Activated CD4-positive, alpha-beta T cell treated with anti-CD3 and anti-CD28 coated beads, Interleukin-2, amount 50 U/mL, for 4 hours (primary cell): ENCODE data around the gene GPR65.
A peak's percentile ranks its signal among the peaks of the same experiment; 100 is the strongest.
"Not testable (repeated sequence)": the region's sequence is repeated elsewhere in the genome, so short reads cannot be mapped to it uniquely, and the experiment has no call there.

Experiments
- DNase-seq, 2 experiments: peaks; one replicate each; pipeline ENCODE4 v3.0.0-alpha.2; 2020

GPR65 gene

DNA sequence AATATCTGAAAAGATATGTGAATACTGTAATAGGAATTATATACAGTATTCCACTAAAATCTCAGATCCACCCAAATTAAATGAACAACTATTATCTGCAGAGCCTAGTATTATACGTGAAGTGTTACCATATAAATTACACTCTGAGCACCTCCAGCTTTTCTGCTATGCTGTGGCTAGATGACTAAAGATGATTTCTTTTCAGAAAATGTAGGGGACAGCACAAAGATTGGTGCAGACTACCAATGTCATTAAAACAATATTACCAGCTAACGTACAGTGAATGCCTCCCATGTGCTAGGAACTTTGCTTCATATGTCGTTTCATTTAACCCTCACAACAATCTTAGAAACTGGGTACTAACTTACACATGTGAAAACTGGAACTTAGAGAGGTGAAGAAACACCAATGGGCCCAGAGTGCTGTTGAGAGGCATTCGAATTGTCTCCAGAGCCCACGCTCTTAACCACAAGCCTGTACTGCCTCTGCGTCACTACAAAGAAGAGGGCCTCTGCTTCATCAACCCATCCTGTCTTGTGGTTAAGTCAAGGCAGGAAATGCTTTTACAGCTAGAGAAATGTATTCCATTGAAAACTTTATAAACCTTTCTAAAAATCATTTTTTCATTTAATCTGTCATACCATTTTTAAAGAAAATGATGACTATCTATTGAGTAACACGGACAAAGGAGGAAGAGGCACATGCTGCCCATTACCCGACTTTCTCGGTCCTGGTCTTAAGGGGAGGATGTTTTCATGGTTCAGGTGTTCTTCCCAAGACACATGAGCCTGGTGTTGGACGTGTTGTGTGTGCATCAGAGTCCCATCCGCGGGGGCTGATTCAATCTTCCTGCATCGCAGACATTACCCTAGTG lies 1.3 kb downstream of the GPR65 start:
- peak; percentile 47 to 63 for DNase-seq

- DNase-seq = no peak
Measured at GRCh38 chr14:88007608-88008007, 2.7 kb downstream of the GPR65 start.

DNA sequence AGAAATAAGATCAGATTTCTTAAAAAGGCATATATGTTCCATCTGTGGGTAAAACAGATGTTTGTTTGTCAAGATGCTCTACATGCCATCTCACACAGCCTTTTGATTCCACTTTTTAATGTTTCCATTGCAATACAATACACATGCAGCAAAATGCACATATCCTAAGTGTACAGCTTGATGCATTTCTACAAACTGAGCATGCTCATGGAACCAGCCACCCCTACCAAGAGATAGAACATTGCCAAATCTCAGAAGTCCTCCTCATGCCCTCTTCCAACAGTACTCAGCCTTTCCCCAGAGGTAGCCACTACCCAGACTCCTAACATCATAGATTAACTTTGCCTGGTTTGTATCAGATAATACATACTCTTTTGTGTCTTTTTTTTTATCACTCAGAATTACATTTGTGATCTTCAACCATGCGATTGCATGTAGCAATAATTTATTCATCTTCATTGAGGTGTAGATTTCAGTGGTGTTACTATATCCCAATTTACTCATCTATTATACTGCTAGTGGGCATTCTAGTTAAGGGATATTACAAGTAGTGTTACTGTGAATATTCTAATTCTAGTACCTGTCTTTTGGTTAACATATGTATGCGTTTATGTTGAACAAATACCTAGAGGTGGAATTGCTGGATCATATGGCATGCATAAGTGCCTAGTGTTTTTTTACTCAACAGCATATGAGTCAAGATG lies 3.3 kb downstream of the GPR65 start:
- DNase-seq = no peak

GRCh38 chr14:88009486-88009885 lies 4.6 kb downstream of the GPR65 start:
- no peak for DNase-seq

- no peak for DNase-seq
Measured at GRCh38 chr14:88010331-88010730, 5.4 kb downstream of the GPR65 start.

- DNase-seq = no peak
Measured at GRCh38 chr14:88012495-88012894, 7.6 kb downstream of the GPR65 start.

GRCh38 chr14:88013750-88014349 lies 8.9 kb downstream of the GPR65 start:
- DNase-seq = peak; percentile 13 to 18

GRCh38 chr14:88016768-88017167 lies 11.8 kb downstream of the GPR65 start:
- no peak for DNase-seq

- DNase-seq = no peak
Measured at GRCh38 chr14:88017535-88017934, 12.6 kb downstream of the GPR65 start.

GRCh38 chr14:88023658-88024187 lies 18.8 kb downstream of the GPR65 start:
- DNase-seq = no peak

GRCh38 chr14:88024252-88025086 lies 19.5 kb downstream of the GPR65 start:
- not testable (repeated sequence) for DNase-seq

DNA sequence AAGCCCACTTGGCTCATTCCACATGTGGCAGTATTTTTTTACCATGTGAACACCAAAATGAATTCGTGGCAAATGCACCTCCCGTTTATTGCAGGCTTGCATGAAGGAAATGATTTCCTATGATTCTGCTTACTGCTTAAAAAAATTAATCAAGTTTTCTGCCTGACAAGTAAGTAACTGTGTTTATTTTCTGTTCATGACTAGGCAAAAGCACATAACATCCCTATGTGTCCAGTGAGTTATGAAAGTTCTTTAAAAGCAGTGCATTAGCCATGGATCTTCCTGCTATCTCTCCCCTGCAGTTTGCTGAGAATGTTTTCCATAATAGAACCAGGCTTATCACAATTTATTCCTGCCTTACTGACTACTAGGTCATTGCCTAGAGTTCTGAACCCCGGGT lies 20.4 kb downstream of the GPR65 start:
- DNase-seq = no peak

- no peak for DNase-seq
Measured at GRCh38 chr14:88026890-88027289, 22.0 kb downstream of the GPR65 start.

- DNase-seq = no peak
Measured at GRCh38 chr14:88029500-88029899, 24.6 kb downstream of the GPR65 start.

DNA sequence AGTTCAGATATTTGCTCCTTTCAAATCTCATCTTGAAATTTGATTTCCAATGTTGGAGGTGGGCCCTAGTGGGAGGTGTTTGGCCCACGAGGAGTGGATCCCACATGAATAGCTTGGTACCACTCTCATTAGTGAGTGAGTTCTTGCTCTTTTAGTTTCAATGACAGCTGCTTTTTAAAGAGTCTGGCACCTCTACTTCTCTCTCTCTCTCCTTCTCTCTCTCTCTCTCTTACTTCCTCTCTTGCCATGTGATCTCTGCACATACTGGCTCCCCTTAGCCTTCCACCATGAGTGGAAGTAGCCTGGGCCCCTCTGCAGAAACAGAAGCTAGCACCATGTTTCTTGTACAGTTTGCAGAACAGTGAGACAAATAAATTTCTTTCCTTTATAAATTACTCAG lies 25.1 kb downstream of the GPR65 start:
- DNase-seq = no peak

- no peak for DNase-seq
Measured at GRCh38 chr14:88030892-88031291, 26.0 kb downstream of the GPR65 start.

DNA sequence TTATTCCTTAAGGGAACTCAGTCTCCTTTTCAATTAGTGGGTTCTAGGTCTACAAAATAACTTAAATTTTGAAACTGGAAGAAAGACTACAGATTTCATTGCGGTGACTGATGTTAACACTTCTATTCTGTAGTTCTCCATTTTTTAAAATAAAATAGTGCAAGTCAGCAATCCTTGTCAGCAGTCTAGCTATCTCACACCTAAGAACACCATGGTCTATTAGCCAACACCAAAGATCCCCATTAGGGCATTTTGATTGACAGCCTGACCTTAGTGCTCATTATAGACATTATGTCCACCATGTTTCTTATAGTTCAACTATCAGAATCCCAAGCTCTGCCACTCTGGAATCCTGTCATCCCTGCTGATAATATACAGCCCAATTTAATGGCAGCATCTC lies 27.4 kb downstream of the GPR65 start:
- no peak for DNase-seq

DNA sequence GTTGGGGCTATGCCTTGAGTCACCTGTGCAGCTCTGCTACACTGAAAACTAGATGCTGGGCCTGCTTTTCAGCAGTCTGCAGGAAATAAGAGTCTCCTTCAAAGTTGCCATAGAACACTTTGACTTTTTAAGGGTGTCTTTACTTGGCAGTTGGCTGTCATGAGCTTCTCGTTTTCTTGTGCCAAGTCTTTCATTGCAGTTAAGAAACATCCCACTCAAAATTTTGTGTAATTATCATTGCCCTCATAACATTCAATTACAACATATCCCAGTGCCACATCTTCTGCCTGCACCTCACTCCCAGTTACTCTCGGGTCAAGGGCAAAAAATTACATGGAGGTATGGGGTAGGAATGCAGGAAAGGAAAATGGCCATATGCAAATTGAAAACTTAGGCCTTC lies 29.1 kb downstream of the GPR65 start:
- no peak for DNase-seq

DNA sequence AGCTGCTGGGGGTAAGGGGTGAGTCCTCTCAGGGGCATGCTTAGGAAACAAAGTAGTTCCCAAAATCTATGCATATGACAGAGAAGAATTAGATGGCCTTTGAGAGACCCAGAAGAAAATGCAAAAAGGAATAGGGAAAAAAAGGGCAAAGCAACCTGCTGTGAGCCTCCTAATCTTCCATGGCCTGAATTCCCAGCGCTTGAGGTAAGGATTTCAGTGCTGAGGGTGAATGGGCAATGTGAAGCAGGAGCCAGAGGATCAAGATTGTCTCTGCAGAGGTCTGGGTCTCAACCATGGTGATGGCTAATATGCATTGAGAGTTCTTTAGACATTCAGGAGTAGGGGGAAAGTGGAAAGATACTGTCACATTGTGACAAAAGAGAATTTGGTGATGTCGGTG lies 31.5 kb downstream of the GPR65 start:
- no peak for DNase-seq

DNA sequence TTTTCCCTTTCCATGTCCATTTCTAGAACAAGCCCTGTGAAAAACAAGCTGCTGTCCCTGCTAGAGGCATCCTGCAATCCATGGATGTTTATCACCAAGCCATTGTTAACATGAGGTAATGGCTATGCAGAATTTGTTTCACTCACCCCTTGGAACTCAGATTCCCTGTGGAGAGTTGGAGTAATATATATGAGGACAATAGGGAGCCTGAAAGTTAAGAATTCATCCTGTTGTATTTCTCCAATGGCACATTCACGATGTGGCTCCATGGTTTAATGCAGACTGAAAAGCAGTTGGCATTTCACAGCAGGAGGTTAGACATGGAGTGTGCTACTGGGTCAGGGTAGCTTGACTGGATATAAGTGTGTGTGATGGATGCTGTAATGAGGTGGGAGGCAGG lies 32.4 kb downstream of the GPR65 start:
- DNase-seq = no peak

DNA sequence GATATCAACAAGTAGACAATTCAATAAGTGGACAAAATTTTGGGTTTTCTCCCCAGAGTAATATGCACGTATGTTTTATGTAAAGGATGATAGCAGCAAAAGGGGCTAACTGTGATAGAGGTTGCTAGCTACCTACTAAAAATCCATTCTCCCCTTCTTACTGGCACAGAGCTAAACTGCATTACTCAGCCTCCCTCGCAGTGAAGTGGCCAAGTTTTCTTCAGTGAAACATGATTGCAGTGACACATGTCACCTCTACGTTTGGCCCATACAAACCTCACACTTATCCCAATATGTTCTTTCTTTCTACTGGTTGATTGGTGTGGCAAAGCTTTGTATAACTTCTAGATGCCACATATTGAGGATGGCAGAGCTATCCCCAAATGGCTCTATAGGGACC lies 34.3 kb downstream of the GPR65 start:
- DNase-seq = no peak

GRCh38 chr14:88040146-88040545 lies 35.2 kb downstream of the GPR65 start:
- no peak for DNase-seq
